NCI-H345 (cell line): ENCODE data around the gene ADGRL2.

Experiments
- DNase-seq: peaks from one replicate; lab custom pipeline; 2025; lab: John Stamatoyannopoulos, UW

ADGRL2 gene

DNA sequence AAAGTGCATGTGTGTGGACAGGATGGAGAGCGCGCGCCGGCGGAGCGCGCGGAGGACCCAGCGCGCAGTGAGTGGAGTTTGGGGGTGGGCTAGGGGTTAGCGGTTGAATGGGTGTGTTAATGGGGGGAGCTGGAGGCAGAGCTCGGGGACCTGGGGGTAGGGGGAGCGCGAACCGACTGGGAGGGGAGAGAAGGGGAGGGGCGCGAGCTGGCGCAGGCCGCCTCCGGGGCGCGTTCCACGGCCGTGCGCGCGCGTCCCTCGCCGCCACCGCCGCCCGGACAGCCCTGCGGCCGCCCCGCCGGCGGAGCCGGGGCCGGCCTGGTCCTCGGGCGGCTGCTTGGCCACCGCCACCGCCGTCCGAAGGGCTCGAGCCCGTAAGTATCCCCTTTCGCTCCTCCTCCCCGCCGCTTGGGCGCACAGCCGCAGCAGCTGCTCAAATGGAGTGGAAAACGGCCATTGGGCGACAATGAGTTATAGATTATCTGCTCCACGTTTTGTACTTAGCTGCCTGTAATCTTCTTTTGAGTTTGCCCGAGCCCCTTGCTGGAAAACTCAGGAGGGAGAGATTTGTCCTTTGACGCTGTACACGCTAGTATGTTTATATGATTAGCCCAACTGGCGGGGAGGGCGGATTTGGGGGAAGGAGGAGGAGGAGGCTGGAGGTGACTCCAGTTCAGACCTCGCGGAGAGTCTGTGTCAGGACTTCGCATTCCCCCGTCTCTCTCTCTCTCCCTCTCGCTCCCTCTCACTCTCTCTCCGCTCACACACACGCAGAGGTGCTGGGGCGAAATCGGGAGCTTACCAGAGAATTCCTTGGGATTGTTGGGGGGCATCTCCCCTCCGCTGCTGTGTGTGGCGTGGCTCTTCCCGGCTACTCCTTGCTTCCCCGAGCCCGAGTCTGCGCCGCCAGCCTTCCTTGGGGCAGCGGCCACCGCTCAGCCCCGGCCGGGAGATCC is at the start of gene ADGRL2:
ADGRL2 (plus strand) TSS at position 240 of the 956 bp plus-strand sequence. CDS start 36,051 bp downstream, outside the sequence.
- DNase-seq: peak; percentile 86

DNA sequence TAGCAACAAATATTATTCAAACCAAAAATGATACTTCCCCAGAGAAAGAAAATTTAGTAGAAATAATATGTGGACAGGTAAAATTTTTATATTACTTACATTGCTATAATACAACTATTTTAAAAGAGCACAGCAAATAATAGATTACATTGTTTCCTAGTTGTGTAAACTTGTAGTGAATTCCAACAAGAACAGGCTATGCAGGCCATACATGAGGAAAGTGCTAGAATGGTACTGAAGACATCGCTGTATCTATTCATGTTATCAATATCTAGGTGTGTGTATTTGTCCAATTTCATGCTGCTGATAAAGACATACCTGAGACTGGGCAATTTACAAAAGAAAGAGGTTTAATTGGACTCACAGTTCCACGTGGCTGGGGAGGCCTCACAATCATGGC is 47.9 kb upstream of the ADGRL2 start:
- DNase-seq: no peak

DNA sequence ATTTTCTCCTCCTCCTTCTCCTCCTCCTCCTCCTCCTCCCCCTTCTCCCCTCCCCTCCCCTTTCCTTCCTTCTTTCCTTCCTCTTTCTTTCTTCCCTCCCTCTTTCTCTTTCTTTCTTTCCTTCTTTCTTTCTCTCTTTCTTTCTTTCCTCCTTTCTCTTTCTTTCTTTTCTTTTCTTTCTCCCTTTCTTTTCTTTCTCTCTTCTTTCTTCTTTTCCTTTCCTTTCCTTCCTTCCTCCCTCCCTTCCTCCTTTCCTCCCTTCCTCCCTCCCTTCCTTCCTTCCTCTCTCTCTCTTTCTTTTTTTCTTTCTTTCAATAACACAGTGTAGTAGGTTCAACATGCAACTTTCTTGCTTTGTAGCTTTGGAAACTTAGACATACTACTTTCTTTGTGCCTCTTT is 46.3 kb upstream of the ADGRL2 start:
- no peak for DNase-seq

DNA sequence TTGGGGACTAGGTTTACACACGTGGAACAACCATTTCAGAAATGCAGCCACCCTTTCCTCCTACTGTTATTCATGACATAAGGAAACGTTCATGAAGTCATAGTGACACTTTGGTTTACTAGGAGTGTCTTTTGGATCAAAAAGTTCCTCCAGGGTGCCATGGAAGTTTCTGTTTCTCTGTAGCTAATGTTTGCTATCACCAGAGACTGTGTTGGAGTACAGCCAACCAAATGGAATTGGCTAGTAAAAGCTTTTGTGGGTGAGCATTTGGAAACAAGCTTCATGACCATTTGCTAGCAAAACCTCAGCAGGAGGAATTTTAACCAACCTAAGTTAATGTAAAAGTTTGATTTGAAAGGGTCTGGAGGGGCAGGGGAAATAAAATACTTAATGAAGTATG is 43.9 kb upstream of the ADGRL2 start:
- DNase-seq: no peak

DNA sequence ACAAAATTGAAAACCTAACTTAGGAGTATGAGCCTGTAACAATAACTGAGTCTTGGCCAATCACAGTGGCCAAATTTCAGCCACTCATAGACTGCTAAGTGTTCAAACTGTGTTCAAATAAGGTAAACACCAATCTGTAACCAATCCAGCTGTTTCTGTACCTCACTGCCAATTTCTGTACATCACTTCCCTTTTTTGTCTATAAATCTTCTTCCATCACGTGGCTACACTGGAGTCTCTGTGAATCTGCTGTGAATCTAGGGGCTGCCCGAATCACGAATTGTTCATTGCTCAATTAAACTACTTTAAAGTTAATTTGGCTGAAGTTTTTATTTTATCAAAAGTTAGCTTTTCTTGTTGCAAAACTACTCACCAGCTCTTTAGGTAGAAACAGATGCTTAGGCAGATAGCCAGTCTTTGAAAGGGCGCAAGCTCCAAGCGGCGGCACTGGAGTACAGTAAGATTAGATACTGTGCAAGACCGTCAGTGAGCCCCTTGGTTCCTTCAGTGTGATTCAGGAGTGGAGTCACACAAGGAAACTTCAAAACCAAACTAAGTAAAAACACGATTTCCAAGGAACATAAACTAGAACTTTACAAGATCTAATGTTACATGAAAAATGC is 43.2 kb upstream of the ADGRL2 start:
- DNase-seq: no peak

DNA sequence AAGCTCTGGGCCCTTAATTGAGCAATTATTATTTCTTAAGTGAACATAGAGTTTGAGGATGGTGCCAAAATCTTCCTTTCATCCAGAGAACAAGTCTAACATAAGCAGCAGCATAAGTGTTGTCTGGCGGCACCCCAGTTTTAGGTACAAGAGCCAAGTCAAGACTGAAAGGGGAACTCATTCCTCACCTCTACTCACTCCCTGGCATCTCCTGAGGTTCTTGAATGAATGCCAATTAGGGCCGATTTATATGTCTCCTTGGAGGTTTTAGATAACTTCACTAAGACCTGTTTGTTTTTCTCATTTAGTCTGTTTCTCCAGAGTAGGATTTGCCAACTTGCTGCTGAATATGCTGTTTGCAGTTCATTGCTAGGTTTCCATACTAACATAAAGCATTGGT is 42.6 kb upstream of the ADGRL2 start:
- DNase-seq: no peak

DNA sequence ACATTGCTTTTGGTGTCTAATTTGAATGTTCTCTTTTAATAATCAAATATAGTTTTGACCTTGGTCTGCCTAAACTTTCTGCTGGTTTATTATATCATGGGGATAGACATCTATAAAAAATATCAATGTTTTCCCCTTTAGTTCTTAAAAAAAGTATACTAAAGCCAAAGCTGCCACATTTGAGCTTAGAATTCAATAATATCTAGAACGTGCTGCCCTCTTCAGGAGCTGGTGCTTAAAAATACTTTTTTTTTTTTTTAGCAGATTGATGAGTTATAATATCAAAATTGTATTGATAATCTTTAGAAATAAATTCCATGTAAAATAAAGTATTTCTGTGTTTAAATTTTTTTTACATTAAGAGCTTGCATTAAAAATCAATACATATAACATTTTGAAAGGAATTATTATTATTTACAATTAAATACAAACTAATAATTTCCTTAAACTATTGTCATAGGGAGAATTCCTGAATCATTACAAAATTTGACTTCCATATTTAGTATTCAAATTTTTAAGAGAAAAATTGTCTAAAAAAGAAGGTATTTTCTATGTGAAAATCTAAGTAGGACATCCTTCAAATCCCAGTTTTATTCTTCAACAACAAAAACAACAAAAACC is 40.1 kb upstream of the ADGRL2 start:
- DNase-seq: no peak

DNA sequence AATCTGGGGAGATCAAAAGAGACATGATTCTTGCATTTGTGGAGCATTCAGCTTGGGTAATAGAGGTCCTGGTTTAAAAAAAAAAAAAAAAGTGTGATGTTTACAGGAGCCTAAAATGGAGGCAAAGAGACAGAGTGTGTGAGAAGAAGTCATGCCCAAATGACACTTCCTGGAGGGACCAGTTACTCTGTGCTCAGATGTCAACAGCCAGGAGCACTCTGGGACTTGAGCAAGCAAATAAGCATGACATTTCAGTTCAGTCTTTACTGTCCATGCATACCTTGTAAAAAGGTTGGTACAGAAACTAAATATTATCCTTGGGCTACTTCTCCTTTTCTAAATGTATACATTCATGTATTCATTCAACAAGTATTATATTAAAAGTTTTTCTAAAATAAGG is 25.2 kb upstream of the ADGRL2 start:
- peak; percentile 4 for DNase-seq

DNA sequence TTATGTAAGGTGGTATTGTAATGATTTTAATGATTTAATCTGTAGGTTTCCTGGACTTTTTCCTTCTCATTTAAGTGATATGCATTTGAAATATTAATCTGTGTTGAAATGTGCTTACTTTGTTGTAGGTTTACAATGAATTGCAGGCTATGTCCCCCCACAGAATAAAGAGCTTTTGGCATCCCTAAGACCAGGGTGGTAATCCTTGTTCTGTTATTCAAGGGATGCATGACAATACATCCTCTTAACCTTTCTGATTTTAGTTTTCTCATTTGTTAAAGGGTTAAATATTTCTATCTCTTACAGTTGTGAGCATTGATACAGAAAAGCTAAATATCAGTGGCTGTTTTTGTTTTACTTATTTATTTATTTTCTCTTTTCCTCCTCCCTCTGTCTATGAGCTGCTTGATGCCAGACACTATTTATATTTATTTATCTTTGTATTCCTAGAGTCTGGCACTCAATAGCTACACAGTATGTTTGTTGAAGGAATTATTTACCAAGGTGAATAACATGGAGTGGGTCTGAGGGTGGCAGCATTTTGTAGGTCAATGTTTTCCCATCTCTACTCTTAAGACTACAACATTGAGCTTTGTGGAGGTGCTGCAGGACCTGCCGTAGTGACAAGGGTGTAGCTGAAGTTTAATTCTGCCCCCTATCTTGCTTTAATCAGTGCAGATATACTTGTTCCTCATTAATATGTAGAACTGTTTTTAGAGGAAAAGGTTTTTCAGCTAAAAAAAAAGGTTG is 19.9 kb upstream of the ADGRL2 start:
- peak; percentile 7 for DNase-seq

DNA sequence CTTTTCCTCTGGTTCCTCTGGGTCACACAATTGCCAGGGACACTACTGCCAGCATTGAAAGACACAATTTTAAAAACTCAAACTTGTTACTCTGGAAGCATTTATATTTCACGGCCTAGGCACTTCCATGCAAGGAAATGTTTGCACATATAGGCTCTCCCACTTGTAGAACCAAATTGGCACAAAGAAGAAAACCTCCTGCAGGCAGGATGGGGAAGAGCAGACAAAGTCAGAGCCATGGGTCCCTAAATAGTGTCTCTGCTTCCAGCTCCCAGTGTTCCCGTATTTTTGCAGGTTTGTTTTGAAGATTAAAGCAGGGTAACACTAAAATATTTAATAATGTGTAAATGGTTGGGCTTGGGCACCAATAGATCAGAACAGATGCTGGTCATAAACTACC is 19.0 kb upstream of the ADGRL2 start:
- DNase-seq: no peak

DNA sequence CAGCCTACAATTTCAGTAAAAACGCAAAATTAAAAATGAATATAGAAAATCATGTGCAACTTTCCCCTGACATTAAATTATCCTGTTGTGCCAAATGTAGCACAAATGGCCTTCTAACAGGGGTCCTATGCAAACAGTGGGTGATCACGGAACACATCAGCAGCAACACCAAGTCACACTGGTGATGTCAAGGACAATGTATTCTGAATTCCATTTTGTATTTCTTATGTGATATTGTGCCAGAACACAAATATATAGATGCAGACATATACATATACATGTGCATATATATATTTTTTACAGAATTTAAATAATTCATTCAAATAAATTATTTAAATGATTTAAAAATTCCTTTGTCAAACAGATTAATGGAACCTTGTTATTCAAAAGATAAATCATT is 8.6 kb upstream of the ADGRL2 start:
- no peak for DNase-seq

DNA sequence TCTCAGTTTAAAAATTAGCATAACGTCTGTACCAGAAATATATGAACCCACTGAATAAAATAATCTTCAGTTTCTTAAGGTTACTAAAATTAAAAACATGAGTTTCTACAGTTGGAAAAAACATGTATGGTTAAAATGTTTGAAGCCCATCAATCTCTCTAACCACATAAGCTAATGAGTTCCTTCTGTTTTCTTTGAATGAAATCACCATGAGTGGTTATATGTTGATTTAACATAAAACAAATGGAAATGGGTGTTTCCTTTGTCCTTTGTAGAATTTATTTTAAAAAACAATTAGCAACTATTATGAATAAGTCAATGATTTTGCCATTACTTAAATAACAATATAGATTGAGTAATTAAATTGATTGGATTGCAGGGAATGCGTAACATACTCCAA is 3.0 kb upstream of the ADGRL2 start:
- DNase-seq: no peak

DNA sequence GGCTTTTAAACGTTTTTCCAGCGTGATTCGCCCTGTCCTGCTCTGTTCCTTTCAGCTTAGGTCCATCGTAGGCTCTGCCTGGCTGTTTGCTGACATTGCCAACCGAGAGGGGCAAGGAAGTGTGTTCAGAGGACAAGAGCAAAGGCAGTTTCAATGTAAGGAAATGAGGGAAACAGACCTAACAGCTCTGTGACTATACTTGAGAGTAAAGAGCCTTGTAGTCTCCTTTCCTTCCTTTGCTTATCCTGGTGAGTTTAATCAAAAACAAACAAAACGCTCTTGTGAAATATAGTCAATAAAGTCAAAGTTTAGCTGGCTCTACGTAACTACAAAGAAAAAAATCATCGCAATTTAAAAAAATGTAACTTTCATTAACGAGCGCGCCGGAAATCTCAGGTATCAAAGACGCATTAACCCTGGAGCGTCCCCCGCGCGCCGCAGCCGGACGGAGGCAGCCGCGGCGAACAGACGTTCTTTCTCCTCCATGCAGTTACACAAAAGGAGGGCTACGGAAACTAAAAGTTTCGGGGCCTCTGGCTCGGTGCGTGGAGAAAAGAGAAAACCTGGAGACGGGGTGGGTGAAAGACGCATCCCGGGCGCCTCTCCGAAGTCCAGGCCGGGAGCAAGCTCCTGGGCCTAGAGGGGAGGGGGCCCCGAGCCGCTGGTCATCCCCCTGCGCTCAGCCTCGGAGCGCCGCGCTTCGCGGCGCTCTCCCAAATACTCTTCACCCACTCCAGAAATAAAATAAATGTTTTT is 617 bp upstream of the ADGRL2 start:
- peak; percentile 63 for DNase-seq

DNA sequence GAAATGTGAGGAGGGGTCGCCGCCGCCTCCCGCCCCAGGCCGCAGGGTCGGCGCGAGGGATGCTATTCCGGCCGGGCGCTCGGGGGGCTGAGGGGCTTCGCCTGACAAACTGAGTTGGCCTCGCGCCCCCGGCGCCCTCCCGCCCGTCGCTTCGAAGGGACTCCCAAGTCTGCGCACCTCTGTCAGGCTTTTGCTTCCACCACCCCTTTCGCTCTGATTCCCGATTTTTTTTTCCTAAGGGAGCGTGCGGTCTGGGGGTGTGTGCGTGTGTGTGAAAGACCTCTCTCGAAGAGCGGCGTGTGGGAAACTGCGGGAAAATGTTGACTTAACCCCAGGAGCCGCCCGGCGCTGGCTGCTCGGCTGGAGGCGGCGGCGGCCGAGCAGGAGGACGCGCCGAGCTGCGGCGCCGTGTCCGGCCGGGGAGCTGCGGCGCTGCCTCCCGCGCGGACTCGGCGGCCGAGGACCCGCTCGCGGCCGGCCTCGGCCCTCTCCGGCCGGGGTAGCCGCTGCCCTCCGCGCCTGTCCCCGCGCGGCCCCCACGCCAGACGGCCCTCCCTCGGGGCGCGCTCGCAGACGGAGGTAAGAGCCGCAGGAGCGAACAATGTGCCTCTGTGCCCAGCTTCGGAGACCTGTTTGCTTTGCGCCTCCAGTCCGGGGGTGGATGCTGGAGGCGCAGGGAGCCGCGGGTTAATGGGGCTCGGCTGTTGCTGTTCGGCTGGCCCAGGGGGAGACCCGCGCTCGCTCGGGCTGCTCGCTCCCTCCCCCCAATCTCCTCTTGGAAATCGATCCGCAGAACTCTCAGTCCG is 1.1 kb downstream of the ADGRL2 start:
- DNase-seq: peak; percentile 46

DNA sequence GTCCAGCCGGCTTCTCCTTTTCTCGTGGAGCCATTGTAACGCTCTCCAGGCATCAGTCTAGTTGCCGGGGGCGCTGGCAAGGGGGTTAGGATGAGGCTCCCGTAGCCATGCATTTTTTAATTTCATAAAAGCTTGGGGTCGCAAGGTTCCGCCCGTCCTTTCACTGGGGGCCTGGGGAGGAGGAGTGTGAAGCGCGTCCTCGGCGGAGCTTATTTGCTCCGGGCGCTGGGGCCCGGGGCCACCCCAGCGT is 1.6 kb downstream of the ADGRL2 start:
- DNase-seq: no peak

DNA sequence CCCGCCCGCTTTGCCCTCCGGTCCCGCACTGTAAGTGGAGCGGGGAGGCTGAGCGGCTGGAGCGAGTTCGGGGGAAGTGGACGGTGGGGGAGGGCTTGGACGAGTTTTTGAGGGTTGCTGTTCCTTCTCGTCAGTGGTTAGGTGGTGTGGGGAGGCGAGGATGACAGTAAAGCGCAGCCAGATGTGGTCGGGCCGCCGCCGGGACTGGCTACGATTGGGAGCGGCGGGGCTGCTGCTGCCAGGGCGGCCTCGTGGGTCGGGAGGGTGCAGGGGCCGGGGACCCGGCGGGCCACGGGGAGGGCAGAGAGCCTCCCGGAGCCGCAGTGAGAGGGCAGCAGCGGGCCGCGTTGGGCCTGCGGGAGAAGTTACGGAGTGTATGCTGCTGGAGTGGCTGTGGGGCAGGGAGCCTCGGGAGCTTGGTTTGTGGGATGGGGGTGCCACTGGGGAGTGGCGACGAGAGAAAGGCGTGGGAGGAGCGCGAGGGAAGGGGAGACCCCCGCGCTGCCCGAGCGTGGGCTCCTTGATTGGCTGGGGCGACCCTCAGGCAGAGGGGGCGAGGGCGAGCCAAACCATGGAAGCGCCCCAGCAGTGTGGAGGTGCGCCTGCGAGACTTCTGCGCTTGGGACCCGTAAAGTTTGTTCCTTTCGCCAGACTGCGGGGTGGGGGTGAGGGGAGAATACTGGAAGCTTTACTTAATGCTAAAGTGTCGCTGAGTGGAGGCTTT is 2.1 kb downstream of the ADGRL2 start:
- DNase-seq: peak; percentile 69

DNA sequence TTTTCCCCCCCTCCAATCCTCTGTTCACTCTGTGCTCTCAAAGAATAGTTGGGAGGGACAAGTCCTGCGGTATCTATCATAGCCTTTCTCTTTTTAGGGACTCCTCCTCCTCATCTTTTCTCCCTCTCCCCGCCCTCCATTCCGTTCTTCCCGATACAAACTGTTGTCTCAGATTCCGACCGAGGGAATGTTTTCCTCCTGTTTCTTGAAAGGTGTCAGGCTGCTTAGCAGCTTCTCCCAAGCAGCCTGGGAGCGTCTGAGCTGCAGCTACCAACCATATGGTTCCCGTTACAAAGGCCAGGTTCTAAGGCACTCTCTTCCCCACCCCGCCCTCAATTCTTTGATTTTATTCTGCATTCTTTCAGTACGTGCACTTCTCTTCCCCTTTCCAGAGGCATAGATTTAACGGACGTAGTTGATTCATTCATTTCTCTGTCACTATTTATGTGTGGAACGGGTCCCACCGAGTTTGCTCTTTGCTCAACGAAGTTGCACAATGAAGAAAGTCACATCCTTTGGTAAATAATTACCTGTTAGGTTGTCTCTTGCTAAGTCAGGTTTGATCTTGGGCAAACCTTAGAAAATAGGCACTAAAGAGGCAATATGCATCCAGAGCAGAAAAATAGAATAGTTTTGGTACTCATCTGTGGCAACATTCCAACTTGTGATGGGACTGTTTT is 2.8 kb downstream of the ADGRL2 start:
- no peak for DNase-seq

DNA sequence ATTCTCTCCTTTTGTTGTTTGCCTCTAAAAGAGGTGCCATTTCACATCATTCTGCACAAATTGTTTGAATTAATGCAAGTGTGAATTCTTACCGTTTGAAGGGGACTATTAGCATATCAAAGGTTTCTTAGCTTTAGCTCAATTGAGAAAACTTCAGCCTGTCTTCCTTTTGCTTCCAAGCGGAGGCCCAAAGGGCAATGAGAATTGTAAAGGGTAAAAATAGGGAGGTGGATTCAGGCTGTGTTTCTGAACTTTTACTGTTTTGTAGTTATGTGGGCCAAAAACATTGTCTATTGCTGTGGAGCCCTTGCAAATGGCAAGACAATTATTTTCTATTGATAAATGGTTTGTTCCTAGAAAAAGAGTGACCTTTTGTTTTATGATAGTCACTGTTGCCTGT is 3.6 kb downstream of the ADGRL2 start:
- no peak for DNase-seq

DNA sequence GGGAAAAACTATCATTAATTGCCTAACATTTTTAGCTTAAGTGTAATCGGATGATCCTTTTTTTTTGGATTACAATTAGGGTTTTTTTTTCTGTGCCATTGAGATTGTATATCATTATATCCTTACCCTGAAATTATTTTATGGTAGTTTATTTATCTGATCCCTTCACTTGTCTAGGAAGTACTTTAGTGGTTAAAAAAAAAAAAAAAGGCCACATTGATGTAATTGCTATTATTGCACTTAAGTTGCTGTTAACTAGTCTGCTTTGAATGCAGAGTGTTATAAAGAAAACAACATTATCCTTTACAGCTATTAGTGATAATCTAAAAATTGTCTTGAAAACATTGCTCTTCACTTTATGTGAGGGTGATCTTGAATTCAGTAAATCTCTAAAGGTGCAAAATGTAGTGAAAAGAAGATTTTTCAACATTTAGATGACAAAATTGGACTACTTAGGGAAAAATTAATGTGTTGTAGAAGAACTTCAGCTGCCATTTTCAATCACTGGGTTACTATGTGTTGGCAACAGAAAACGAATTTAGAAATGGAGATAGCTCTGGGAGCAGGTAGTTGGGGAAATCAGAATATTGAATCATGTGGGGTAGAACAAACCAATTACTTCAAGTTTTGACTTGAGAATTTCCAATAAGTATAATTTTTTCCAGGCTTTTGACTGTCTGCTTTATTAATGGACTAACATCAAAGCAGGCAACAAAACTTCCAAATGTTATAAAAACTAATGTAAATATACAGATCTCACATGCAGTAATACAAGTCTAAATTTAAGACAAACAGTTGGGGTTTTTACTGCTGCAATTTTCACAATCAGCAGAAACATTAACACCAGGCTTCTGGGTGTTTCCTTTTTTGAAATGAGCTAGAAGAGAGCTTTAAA is 5.0 kb downstream of the ADGRL2 start:
- DNase-seq: no peak
